Measurements from ENCODE around the gene PEBP1. TPM values are rescaled to one million over a fixed set of nuclear protein-coding genes. Genes with fewer than 3 reads are reported as not detected.

The PEBP1 gene
- total and polyA plus RNA-seq, 10 of the 15 experiments (the other 5 are each of a cell fraction or from before 2014, with no cell fraction given): 79.4 to 415 (median 206) TPM

- TF ChIP-seq ZNF687 (IDR thresholded peaks at IDR 0.05): no peak
- no peak for TF ChIP-seq ZNF207 (IDR thresholded peaks at IDR 0.05; ENCODE audit: borderline replicate concordance)
- TF ChIP-seq NRF1 (conservative IDR thresholded peaks at IDR 0.05; ENCODE audit: low read depth, low read length): no peak
- no peak for TF ChIP-seq NFYA (IDR thresholded peaks at IDR 0.05; ENCODE audit: borderline replicate concordance, low read depth, low read length)
- no peak for TF ChIP-seq MYB (IDR thresholded peaks at IDR 0.05; ENCODE audit: borderline replicate concordance, low read depth, low read length)
- TF ChIP-seq NFYB (IDR thresholded peaks at IDR 0.05; ENCODE audit: insufficient read depth, low read depth, low read length): no peak
- no peak for TF ChIP-seq CHD4 (IDR thresholded peaks at IDR 0.05)
- no peak for TF ChIP-seq PML (IDR thresholded peaks at IDR 0.05; ENCODE audit: low read length)
- TF ChIP-seq POLR2AphosphoS5 (IDR thresholded peaks at IDR 0.05; ENCODE audit: low read length): peak; percentile 45; the same call in 1 of the 2 replicates
- no peak for TF ChIP-seq WRNIP1 (IDR thresholded peaks at IDR 0.05; ENCODE audit: borderline replicate concordance, low read depth, low read length)
- TF ChIP-seq CREB1 (IDR thresholded peaks at IDR 0.05; ENCODE audit: low read depth): no peak
- no peak for TF ChIP-seq SREBF1 (IDR thresholded peaks at IDR 0.05; ENCODE audit: low read length)
- TF ChIP-seq KLF5 (IDR thresholded peaks at IDR 0.05; ENCODE audit: partially characterized antibody): no peak
- no peak for TF ChIP-seq MTA2 (IDR thresholded peaks at IDR 0.05; ENCODE audit: low read depth)
- no peak for TF ChIP-seq ZBTB4 (CRISPR knock-in tag; IDR thresholded peaks at IDR 0.05)
- no peak for TF ChIP-seq JUND (IDR thresholded peaks at IDR 0.05; ENCODE audit: low read depth, low read length)
- TF ChIP-seq BRCA1 (IDR thresholded peaks at IDR 0.05; ENCODE audit: low read depth, low read length): no peak
- TF ChIP-seq NKRF (conservative IDR thresholded peaks at IDR 0.05): no peak
- no peak for TF ChIP-seq POU2F2 (IDR thresholded peaks at IDR 0.05; ENCODE audit: borderline replicate concordance, low read depth, low read length)
- no peak for TF ChIP-seq POLR2A (IDR thresholded peaks at IDR 0.05; ENCODE audit: low read depth, low read length)
- no peak for TF ChIP-seq NBN (IDR thresholded peaks at IDR 0.05)
- TF ChIP-seq KAT2A (conservative IDR thresholded peaks at IDR 0.05; ENCODE audit: control insufficient read depth, low read depth, low read length): no peak
- peak; percentile 44; the same call in 1 of the 2 replicates for TF ChIP-seq RUNX3 (IDR thresholded peaks at IDR 0.05; ENCODE audit: low read length)
- TF ChIP-seq MTA3 (IDR thresholded peaks at IDR 0.05; ENCODE audit: borderline replicate concordance, low read length): no peak
Measured at GRCh38 chr12:118145113-118145797, 9.3 kb downstream of the PEBP1 start (continued).

All from GM12878 (cell line).